Glutamatergic neuron (in vitro differentiated cells): Measurements from ENCODE around the gene SPPL3. TPM values are rescaled to one million over a fixed set of nuclear protein-coding genes. Genes with fewer than 3 reads are reported as not detected.

Experiments
- DNase-seq: peaks from one replicate; pipeline ENCODE4 v3.0.0; 2022
- H3K27ac Mint-ChIP-seq: one replicate; pipeline ENCODE4 v1.8.0; 2020; ENCODE audit warnings: mild to moderate bottlenecking, mixed read lengths, inconsistent platforms; ENCODE audit not compliant: unreplicated experiment
- H3K27me3 Mint-ChIP-seq: one replicate; pipeline ENCODE4 v1.8.0; 2020; ENCODE audit warnings: mild to moderate bottlenecking, moderate library complexity, mixed read lengths, inconsistent platforms; ENCODE audit not compliant: unreplicated experiment
- H3K36me3 Mint-ChIP-seq: one replicate; pipeline ENCODE4 v1.8.0; 2020; ENCODE audit warnings: mild to moderate bottlenecking, mixed read lengths, inconsistent platforms; ENCODE audit not compliant: unreplicated experiment
- H3K4me1 Mint-ChIP-seq: one replicate; pipeline ENCODE4 v1.8.0; 2020; ENCODE audit warnings: mild to moderate bottlenecking, low read depth, mixed read lengths, inconsistent platforms; ENCODE audit not compliant: unreplicated experiment
- H3K4me3 Mint-ChIP-seq: one replicate; pipeline ENCODE4 v1.8.0; 2020; ENCODE audit warnings: mild to moderate bottlenecking, mixed read lengths, inconsistent platforms; ENCODE audit not compliant: unreplicated experiment
- H3K9me3 Mint-ChIP-seq: one replicate; pipeline ENCODE4 v1.8.0; 2020; ENCODE audit warnings: mild to moderate bottlenecking, moderate library complexity, mixed read lengths, inconsistent platforms; ENCODE audit not compliant: unreplicated experiment
- total RNA-seq: library from RNA; stranded (reverse); fragmentation: NEBNext Ultra II Directional; extraction: Animal tissue kit (Norgen Biotek cat#: 25700); gene quantifications from one replicate; pipeline ENCODE4 v1.2.1, GENCODE V29; 2021; ENCODE audit not compliant: unreplicated experiment
- TF ChIP-seq, protein P1 (sequence below): fragments of 200-600 bp; sonication (generic); IDR thresholded peaks from one replicate; pipeline ENCODE4 v1.5.0; 2021; ENCODE audit not compliant: partially characterized antibody, unreplicated experiment

Gene SPPL3
- total RNA-seq, 1 donor from 2014 or later = 53.4 TPM

GRCh38 chr12:120725151-120725658 lies 179.0 kb downstream of the SPPL3 start:
- peaks cover 8% of the 10 kb centered on the region for H3K4me1 Mint-ChIP-seq
- TF ChIP-seq, protein P1, sequence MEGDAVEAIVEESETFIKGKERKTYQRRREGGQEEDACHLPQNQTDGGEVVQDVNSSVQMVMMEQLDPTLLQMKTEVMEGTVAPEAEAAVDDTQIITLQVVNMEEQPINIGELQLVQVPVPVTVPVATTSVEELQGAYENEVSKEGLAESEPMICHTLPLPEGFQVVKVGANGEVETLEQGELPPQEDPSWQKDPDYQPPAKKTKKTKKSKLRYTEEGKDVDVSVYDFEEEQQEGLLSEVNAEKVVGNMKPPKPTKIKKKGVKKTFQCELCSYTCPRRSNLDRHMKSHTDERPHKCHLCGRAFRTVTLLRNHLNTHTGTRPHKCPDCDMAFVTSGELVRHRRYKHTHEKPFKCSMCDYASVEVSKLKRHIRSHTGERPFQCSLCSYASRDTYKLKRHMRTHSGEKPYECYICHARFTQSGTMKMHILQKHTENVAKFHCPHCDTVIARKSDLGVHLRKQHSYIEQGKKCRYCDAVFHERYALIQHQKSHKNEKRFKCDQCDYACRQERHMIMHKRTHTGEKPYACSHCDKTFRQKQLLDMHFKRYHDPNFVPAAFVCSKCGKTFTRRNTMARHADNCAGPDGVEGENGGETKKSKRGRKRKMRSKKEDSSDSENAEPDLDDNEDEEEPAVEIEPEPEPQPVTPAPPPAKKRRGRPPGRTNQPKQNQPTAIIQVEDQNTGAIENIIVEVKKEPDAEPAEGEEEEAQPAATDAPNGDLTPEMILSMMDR = no peak
- no peaks in the 10 kb centered on the region for H3K36me3 Mint-ChIP-seq
- H3K4me3 Mint-ChIP-seq = peak overlapping the region; percentile 84
- peak overlapping the region; percentile 36 for H3K27ac Mint-ChIP-seq
- no peak for DNase-seq
- H3K9me3 Mint-ChIP-seq = peaks cover 6% of the 10 kb centered on the region
- no peaks in the 10 kb centered on the region for H3K27me3 Mint-ChIP-seq

DNA sequence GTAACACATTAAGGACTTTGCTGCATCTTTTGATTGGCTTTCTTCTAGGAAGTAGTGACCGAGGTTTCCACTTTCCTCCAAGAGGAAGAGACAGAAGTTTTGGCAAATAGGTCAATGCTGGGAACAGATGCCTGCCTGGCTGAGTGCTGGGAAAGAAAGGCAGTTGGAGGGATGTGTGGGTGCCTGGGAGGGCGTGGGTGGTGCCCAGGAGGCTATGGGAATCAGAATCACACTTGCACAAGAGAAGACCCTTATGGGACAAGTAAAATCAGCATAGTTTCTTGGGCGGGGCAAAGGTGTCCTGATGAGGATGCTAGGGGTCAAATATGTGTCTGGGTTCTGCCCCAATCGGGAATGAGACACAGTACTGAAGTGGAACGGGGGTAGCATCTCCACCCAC lies 179.4 kb downstream of the SPPL3 start:
- TF ChIP-seq, protein P1 = no peak
- Mint-ChIP-seq H3K27me3 (no peaks in the 10 kb centered on the region), H3K9me3 (peaks cover 6% of the 10 kb centered on the region), H3K36me3 (no peaks in the 10 kb centered on the region), H3K27ac (no peak overlapping the region), H3K4me1 (peaks cover 8% of the 10 kb centered on the region), H3K4me3 (peak overlapping the region; percentile 84)
- no peak for DNase-seq

DNA sequence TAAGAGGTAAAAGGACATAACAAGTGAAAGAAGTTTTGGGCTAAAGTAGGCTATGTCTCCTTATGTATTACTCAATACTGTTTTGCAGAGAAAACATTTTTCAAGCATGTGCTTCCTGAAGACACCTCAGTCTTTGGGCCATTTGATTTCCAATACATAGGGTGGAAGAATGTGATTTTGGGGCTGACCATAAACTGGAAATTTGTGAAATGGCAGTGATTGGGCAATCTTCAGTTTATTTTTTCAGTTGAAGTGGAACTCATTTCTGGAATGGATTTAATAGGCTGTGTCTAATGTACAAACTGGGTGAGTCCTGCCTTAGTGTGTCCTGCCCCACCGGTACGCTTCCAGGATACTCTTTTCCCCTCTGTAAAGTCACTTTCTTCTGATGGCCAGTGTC lies 181.4 kb downstream of the SPPL3 start:
- Mint-ChIP-seq H3K27ac (no peak overlapping the region), H3K36me3 (no peaks in the 10 kb centered on the region), H3K9me3 (peaks cover 3% of the 10 kb centered on the region), H3K4me3 (no peak overlapping the region), H3K4me1 (peaks cover 8% of the 10 kb centered on the region), H3K27me3 (no peaks in the 10 kb centered on the region)
- TF ChIP-seq, protein P1 = no peak
- DNase-seq = no peak

- H3K27ac Mint-ChIP-seq = no peak overlapping the region
- TF ChIP-seq, protein P1 = no peak
- DNase-seq = no peak
- H3K4me1 Mint-ChIP-seq = peaks cover 8% of the 10 kb centered on the region
- no peak overlapping the region for H3K4me3 Mint-ChIP-seq
- H3K36me3 Mint-ChIP-seq = no peaks in the 10 kb centered on the region
- H3K9me3 Mint-ChIP-seq = peaks cover 3% of the 10 kb centered on the region
- no peaks in the 10 kb centered on the region for H3K27me3 Mint-ChIP-seq
These were observed 182.3 kb downstream of the SPPL3 start for GRCh38 chr12:120721866-120722265.

DNA sequence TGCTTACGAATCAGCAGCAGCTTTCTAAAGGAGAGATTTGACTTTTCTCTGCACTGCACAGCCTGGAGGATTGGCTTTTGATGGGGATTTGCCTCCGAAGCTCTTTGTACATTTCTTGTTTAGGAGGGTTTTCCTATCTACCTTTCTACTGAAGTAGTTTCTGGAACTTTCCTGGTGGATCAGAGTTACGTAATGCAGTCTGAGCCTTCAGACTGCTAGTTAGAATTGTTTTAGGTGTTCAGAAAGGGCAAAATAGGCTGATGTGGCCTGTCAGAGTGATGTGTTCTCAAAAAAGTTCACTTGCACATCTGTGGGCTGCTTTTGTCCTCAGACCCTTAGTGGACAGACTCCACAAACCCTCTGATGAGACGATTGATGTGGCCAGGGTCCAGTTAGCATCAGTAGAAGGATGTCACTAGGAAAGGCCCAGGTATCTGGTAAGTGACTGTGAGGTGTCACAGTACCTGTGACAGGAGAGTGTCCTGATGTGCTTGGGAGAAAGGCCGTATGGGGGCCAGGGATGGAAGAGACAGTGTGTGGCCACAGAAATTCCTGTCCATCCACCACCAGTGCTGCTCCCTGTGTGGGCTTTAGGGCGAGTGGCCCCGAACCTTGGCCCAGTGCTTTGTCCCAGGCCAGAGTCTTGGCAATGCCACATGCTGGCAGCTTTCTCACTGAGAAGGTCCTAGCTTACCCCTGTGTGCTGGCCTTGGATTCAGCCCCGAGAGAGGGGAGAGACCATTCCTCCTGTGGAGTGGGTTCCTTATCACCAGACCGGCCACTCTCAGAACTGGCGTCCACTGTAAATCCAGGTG lies 183.0 kb downstream of the SPPL3 start:
- no peak overlapping the region for H3K27ac Mint-ChIP-seq
- TF ChIP-seq, protein P1 = no peak
- H3K9me3 Mint-ChIP-seq = peaks cover 3% of the 10 kb centered on the region
- no peak for DNase-seq
- no peaks in the 10 kb centered on the region for H3K36me3 Mint-ChIP-seq
- H3K27me3 Mint-ChIP-seq = no peaks in the 10 kb centered on the region
- no peak overlapping the region for H3K4me3 Mint-ChIP-seq
- peaks cover 8% of the 10 kb centered on the region for H3K4me1 Mint-ChIP-seq
